Small intestine (tissue), 7 donors: Measurements from ENCODE around the gene AFF2. TPM values are rescaled to one million over a fixed set of nuclear protein-coding genes. Genes with fewer than 3 reads are reported as not detected.

Experiments
- DNase-seq, 2 donors: peaks; one replicate each; pipeline versions ENCODE4 v3.0.0 to v3.0.0-alpha.2; 2013
- FAIRE-seq: peaks from 2 replicates; lab custom pipeline; 2012; peaks lifted over from hg19 to GRCh38; lab: Jason Lieb, UNC
- H3K27ac ChIP-seq, 3 donors: one replicate each; pipeline ENCODE4 v1.5.1; 2013; ENCODE audit warnings: low read length in 2 of 3, mild to moderate bottlenecking in 2 of 3, control low read depth in 1 of 3, inconsistent platforms in 1 of 3, low read depth in 1 of 3, moderate library complexity in 1 of 3
- H3K27me3 ChIP-seq, 3 donors: one replicate each; pipeline ENCODE4 v1.6.1; 2013; ENCODE audit warnings: low read length in 3 of 3, inconsistent platforms in 1 of 3; ENCODE audit not compliant: control insufficient read depth in 3 of 3, insufficient read depth in 3 of 3
- H3K36me3 ChIP-seq, 3 donors: one replicate each; pipeline ENCODE4 v1.6.1; 2013; ENCODE audit warnings: low read length in 3 of 3, inconsistent platforms in 1 of 3, low read depth in 1 of 3, mild to moderate bottlenecking in 1 of 3, moderate library complexity in 1 of 3; ENCODE audit not compliant: control insufficient read depth in 3 of 3, insufficient read depth in 2 of 3
- H3K4me1 ChIP-seq, 3 donors: one replicate each; pipeline ENCODE4 v1.6.1; 2013; ENCODE audit warnings: low read length in 2 of 3, inconsistent platforms in 1 of 3, low read depth in 1 of 3, mild to moderate bottlenecking in 1 of 3, moderate library complexity in 1 of 3; ENCODE audit not compliant: control insufficient read depth in 3 of 3, insufficient read depth in 2 of 3
- H3K4me3 ChIP-seq, 3 donors: one replicate each; pipeline ENCODE4 v1.5.1; 2013; ENCODE audit warnings: low read length in 3 of 3, control low read depth in 1 of 3, inconsistent platforms in 1 of 3, low read depth in 1 of 3, mild to moderate bottlenecking in 1 of 3, moderate library complexity in 1 of 3
- H3K9me3 ChIP-seq, 2 donors: one replicate each; pipeline ENCODE4 v1.6.1; 2013; ENCODE audit warnings: low read depth in 1 of 2, low read length in 1 of 2; ENCODE audit not compliant: control insufficient read depth in 2 of 2, insufficient read depth in 1 of 2
- WGBS, 3 donors: extraction: QIAGEN DNeasy Blood & Tissue Kit; methylation state at CpG; one replicate each; pipeline ENCODE4 v1.1.7; 2013; 5-methylcytosine and 5-hydroxymethylcytosine counted together
- polyA plus RNA-seq, 4 donors: library from polyadenylated mRNA; stranded (reverse) in 3 of 4; unstranded in 1 of 4; fragments of 200-250 nt in 3 of 4; fragments of 120-200 nt in 1 of 4; gene quantifications; one replicate each; pipeline versions ENCODE4 v1.2.1 to v1.2.3, GENCODE V29; 2013
- donor health status: healthy with polysubstance abuse.
- donor health status: control.
- donor health status: control.
- donor health status: Bipolar disorder and iron deficiency.
- donor health status: healthy.

The AFF2 gene
- polyA plus RNA-seq, 4 donors: 0.34 to 1.2 TPM; not detected in 2

DNA sequence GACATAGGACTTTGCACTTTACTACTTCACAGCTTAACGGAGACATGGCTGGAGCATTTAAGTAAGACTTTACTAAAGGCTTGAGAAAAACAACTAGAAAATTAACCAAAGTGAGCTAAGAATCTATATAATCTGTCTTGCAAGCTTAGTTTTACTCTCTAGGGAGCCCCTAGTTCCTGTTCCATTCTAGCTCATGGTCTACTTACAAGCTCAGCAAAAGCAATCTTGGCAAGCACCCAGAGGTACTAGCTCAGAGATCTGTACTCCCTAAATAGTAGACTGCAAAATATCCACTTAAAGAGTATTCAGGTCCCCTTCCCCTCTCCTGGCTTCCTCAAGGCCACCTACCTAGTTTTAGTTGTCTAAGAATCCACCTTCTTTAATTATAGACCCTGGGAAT lies 535.7 kb downstream of the AFF2 start:
- DNase-seq: no peak
- H3K36me3 ChIP-seq: no peaks in the 10 kb centered on the region
- no peaks in the 10 kb centered on the region for H3K27me3 ChIP-seq
- FAIRE-seq: no peak
- H3K27ac ChIP-seq: no peak overlapping the region
- no peaks in the 10 kb centered on the region for H3K9me3 ChIP-seq
- WGBS, 3 donors: 29 to 67% (median 57%) methylated on average over 1 of the region's 1 CpG
- H3K4me3 ChIP-seq: no peak overlapping the region
- no peaks in the 10 kb centered on the region for H3K4me1 ChIP-seq

DNA sequence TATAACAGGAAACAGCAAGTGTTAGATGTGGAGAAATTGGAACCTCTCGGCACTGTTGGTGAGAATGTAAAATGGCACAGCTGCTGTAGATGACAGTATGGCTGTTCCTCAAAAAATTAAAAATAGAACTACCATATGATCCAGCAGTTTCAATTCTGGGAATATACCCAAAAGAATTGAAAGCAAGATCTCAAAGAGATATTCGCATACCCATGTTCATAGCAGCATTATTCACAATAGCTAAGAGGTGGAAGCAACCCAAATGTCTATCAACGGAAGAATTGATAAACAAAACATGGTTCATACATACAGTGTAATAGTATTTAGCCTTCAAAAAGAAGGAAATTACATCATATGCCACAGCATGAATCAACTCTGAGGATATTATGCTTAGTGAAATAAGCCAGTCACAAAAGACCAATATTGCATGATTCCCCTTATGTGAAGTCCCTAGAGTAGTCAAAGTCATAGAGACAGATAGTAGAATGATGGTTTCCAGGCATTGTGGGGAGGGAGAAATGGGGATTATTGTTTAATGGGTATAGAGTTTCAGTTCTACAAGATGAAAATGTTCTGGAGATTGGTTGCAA lies 537.0 kb downstream of the AFF2 start:
- Histone ChIP-seq H3K9me3 (no peaks in the 10 kb centered on the region), H3K27me3 (no peaks in the 10 kb centered on the region), H3K4me3 (no peak overlapping the region), H3K36me3 (no peaks in the 10 kb centered on the region), H3K4me1 (no peaks in the 10 kb centered on the region), H3K27ac (no peak overlapping the region)
- FAIRE-seq (no peak), DNase-seq (no peak)
- 66 to 90% (median 69%) methylated on average over 3 of the region's 3 CpGs for WGBS, 3 donors

DNA sequence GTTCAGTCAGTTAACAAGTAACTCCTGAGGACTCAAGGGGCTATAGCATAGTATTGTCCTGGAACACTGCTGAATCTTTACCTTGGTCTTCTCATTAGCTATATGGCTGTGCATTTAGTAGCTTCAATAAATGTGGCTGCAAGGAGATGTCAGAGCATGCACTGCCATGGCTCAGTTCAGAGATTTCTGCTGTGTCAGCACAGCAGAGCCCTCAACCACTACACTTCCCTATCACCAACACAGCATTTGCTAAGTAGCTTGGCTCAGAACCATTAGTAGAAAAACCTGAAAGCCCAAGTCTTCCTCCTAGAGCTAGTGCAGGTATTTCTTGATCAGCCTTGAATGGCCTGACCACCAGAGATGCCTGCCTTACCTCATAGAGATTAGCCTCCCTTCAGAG lies 538.6 kb downstream of the AFF2 start:
- H3K36me3 ChIP-seq: no peaks in the 10 kb centered on the region
- no peaks in the 10 kb centered on the region for H3K27me3 ChIP-seq
- FAIRE-seq (no peak), DNase-seq (no peak)
- no peaks in the 10 kb centered on the region for H3K4me1 ChIP-seq
- no peak overlapping the region for H3K27ac ChIP-seq
- H3K9me3 ChIP-seq: no peaks in the 10 kb centered on the region
- no peak overlapping the region for H3K4me3 ChIP-seq

GRCh38 chrX:149040873-149041535 lies 540.6 kb downstream of the AFF2 start:
- H3K27ac ChIP-seq: no peak overlapping the region
- no peaks in the 10 kb centered on the region for H3K4me1 ChIP-seq
- FAIRE-seq (no peak), DNase-seq (no peak)
- no peaks in the 10 kb centered on the region for H3K36me3 ChIP-seq
- no peak overlapping the region for H3K4me3 ChIP-seq
- no peaks in the 10 kb centered on the region for H3K9me3 ChIP-seq
- WGBS, 3 donors: 64 to 71% (median 66%) methylated on average over 5 of the region's 5 CpGs
- no peaks in the 10 kb centered on the region for H3K27me3 ChIP-seq

GRCh38 chrX:149043401-149043800 lies 543.0 kb downstream of the AFF2 start:
- no peaks in the 10 kb centered on the region for H3K9me3 ChIP-seq
- DNase-seq (no peak), FAIRE-seq (no peak)
- WGBS, 3 donors: 85 to 97% (median 92%) methylated on average over 3 of the region's 3 CpGs
- H3K4me1 ChIP-seq: no peaks in the 10 kb centered on the region
- H3K27me3 ChIP-seq: no peaks in the 10 kb centered on the region
- no peak overlapping the region for H3K4me3 ChIP-seq
- no peaks in the 10 kb centered on the region for H3K36me3 ChIP-seq
- H3K27ac ChIP-seq: no peak overlapping the region

DNA sequence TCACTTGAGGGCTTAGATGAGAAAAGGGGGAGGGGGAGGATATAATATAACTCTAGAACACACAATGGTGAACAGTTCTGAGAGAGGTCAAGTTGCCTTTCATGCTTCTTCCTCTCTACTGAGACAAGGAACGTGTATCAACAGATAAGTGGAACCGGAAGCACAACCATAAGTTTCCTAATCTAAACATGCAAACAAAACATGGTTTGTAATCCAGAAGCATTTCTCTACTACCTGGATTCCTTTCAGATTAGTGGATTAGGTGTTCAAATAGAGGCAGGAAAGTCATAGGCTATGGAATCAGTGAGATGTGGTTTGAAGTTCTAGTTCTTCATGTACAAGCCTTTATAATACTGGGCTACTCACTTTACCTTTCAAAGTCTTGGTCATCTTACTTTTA lies 544.1 kb downstream of the AFF2 start:
- FAIRE-seq: no peak

DNA sequence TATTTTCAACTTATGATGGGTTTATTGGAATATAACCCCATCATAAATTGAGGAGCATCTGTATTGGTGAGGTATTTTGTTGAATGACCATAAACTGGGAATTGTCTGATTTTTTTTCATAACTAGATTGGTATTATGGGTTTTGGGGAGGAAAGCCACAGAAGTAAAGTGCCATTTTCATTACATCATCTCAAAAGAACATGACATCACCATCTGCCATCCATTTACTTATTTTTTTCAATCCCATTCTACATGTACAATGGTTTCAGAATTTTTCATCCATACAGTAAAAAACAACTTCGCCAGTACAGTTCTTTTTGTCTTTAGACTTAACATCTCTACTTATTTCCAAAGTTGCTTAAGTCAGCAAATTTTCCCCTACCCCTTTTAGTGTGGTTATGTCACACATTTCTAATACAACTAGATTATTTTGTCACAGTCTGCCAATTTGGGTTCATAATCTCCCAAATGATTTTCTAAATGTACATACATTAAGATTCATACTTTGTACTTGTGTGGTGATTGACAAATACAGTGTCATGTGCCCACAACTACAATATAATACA lies 545.3 kb downstream of the AFF2 start:
- Histone ChIP-seq H3K36me3 (no peaks in the 10 kb centered on the region), H3K27me3 (no peaks in the 10 kb centered on the region), H3K4me1 (no peaks in the 10 kb centered on the region), H3K27ac (no peak overlapping the region), H3K4me3 (no peak overlapping the region), H3K9me3 (no peaks in the 10 kb centered on the region)
- FAIRE-seq (no peak), DNase-seq (no peak)
- WGBS, 3 donors: 57 to 86% (median 61%) methylated on average over 1 of the region's 1 CpG

More for the DNA sequence above, 544.1 kb downstream of the AFF2 start:
- Histone ChIP-seq H3K27me3 (no peaks in the 10 kb centered on the region), H3K4me3 (no peak overlapping the region), H3K9me3 (no peaks in the 10 kb centered on the region), H3K27ac (no peak overlapping the region), H3K36me3 (no peaks in the 10 kb centered on the region), H3K4me1 (no peaks in the 10 kb centered on the region)
- WGBS, 3 donors: 41 to 67% (median 44%) methylated on average over 2 of the region's 2 CpGs
- no peak for DNase-seq
